Stimulated activated CD8-positive, alpha-beta memory T cell treated with anti-CD3 and anti-CD28 coated beads, Interleukin-7, amount 100 ng/mL, for 48 hours (primary cell): ENCODE data around the gene SPTBN1.
"Not testable (repeated sequence)": the region's sequence is repeated elsewhere in the genome, so short reads cannot be mapped to it uniquely, and the experiment has no call there.

Experiments used
- DNase-seq, 2 donors: peaks; one replicate each; pipeline ENCODE4 v3.0.0-alpha.2; 2020; ENCODE audit warnings: low read depth in 1 of 2; ENCODE audit errors: extremely low read depth in 1 of 2

Gene SPTBN1

DNA sequence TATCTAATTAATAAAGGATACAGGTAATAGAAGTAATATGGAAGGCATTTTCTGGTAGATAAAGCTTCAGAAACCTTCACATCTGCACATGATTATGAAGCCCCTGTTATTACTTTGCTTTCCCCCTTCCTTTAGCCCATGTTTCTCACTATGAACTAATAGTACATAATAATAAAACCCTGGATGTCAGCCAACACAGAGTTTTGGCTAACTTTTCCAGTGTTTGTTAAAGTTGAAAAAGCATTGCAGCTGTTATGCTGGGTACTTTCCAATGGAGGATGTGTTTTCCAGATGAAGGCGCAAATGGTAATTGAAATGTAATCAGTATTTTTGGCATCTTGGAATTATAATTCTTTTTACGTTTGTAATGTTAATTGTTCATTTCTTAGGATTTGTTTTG is 43.5 kb downstream of the SPTBN1 start:
- no peak for DNase-seq

DNA sequence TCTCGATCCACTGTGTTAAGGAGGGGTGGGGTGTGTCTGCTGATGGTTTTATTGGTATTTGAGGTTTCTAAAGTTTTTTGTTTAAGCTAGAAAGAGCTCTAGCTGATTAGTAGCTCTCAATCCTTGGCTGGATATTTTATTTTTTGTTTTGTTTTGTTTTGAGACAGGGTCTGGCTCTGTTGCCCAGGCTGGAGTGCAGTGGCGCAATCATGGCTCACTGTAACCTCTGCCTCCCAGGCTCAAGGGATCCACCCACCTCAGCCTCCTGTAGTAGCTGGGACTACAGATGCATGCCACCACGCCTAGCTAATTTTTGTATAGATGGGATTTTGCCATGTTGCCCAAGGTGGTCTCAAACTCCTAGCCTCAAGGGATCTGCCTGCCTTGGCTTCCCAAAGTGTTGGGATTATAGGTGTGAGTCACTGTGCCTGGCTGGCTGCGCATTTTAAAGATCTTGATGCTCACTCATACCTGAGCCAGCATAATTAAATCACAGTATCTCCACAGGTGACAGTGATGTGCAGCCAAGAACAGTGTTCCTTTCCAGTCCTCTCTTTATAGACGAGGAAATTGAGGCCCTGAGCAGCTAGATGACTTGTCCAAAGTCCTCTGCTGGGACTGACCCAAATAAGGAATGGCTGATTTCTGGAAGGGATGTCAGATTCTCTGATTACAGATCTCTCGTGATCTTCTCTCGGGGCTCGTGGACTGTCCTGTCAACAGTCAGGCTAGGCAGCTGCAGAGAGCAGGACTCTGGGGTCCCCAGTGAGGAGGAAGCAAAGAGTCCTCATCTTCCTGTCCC is 44.5 kb downstream of the SPTBN1 start:
- no peak for DNase-seq

DNA sequence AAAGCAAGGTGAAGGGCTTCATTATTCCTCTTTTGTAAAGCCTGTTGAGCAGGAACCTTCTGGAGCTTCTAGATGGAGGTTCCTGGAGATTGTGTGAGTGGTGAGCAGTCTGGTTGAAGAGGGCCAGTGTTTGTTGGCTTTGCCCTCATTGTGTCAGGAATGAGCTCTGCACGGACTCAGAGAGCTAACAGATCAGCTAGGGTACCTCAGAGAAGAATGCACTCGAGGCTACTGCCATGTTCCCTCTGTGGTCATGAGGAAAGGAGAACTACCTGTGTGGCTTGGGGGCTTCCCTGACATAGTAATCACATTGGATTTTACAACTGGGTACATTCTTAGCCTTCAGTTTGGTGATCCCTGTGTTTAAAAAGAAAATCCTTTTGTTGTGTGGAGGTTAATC is 46.6 kb downstream of the SPTBN1 start:
- DNase-seq, result no peak

DNA sequence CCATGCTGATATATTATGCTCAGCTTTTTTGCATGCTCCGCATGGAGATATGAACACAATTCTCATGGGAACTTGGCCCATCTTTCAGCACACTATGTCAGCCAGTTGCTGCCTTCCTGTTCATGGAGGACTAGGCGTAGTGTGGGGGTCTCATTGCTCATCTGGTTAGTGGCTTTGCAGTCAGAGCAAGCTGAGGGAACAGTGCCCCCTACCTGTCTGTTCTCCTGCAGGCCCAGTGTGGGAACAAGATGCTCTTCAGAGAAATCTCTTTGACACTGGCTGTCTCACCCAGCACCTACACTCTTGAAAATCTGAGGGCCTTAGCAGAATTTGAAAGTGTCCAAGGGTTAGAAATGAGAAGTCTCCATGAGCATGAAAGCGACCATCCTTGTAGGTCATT is 47.1 kb downstream of the SPTBN1 start:
- peak in 1 of 2 donors; percentile 36 for DNase-seq

DNA sequence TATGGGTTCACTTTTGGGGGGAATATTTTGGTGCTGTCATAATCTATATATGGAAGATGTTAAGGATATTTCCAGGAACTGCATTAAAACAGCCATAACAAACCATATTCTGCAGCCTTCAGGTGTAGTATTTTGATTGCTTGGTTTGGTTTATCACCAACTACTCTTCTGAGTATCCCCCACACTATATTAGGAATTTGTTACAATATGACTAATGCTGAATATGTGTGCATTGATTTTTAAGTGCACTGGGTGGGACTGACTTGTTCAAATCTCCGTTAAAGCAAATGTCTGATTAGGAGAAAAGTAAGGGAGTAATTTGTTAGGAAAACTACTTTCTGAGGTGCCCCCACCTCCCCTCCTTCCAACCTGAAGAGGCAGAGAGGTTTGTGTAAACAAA is 47.7 kb downstream of the SPTBN1 start:
- DNase-seq, result no peak

DNA sequence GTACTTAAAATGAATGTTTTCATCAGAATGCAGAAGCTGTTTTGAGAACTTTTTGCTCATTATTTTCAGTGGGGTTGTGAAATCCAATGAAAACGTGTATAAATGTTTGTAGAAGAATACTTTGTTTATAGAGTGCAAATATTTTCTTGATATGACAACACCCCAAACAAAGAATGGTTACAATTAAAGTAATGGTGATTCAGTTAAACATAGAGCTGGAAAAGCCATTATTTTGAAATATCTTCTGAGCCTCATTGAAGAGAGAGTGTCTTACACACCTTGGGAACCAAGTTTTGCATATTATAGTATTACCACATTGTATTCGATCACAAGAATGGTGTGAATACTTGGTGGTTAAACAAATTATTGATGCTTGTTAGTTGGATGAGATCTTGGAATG is 48.7 kb downstream of the SPTBN1 start:
- DNase-seq, result no peak

DNA sequence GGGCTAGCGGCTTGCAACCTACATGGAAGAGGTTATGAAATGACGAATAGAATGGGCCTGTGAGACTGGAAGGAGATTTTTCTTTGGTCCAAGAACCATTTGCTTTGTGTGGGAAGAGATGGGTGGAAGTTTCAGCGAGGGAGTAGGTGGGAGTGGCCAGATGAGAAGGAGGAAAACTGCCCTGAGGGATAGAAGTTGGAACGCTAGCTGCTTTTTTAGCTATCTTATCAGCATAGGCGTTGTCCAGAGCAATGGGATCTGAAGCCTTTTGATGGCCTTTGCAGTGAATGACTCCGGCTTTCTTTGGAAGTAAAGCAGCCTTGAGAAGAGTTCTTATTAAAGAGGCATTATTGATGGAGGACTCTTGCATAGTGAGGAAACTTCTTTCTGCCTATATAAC is 52.4 kb downstream of the SPTBN1 start:
- no peak for DNase-seq

DNA sequence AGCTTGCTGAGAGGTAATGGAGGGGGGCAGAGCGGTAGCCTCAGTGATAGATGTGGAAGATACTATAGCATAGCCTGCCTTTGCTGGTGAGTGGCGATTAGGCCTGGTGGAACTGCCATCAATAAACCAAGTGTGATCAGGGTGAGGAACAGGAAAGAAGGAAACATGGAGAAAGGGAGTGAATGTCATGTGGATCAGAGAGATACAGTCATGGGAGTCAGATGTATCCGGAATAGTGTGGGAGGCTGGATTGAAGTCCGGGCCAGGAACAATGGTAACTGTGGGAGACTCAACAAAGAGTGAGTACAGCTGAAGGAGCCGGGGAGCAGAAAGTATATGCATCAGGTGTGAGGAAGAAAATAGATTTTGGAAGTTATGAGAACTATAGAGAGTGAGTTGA is 52.9 kb downstream of the SPTBN1 start:
- DNase-seq, result not testable (repeated sequence)

DNA sequence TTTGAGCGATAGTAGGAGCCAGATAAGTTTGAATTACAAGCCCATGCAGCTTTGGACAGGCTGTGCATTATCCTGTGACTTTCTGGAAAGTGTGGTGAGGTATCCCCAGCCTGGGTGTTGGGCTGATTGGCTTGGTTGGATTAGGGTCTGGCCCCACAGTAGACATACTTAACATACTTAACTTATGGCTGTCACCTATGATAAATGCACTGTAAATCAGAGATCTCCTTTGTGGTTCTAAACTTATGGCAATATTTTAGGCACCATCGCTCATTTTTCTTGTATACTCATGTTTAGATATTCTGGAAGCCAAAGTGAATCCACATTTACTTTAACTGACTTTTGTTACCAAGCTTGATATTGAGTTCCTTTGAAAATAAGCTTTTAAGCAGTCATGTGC is 54.8 kb downstream of the SPTBN1 start:
- DNase-seq, result no peak

DNA sequence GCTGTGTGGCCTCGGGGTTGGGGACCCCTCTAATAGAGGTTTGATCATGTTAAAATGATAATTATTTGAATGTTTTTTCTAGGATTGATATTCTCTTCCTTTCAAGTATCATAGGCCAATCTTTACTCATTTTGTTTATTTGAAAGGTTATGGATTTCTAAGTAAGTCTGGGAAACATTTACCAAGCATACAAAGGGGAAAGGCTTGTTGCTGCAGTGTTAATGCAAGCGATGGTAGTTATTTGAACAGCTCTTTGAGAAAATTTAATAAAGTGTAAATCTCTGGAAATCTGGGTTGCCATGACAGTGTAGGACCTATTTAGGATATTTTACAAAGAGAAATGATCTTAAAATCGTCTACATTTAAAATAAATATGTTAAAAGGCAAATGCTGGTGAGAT is 56.1 kb downstream of the SPTBN1 start:
- no peak for DNase-seq

DNA sequence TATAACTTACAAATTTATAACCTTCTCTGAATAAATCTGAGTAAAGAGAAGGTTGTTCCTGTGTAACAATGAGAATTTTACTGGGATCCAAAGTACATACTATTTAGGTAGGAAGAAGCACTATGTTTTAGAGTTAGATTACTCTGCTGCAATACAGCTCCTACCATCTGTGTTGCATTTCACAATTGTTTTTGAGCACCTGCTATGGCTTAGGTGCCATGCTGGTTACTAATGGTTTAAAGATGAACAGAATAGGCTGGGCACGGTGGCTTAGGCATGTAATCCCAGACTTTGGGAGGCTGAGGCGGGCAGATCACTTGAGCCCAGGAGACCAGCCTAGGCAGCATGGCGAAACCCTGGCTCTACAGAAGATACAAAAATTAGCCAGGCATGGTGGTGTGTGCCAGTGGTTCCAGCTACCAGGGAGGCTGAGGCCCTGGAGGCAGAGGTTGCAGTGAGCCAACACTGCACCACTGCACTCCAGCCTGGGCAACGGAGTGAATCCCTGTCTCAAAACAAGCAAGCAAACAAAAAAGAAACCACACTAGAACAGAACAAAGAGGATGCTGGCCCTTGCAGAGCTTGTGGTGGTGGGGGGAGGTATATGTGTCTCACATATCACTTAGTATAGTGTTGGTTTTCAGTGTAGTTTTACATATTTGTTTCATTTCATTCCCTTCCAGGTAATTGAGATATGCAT is 56.7 kb downstream of the SPTBN1 start:
- DNase-seq, result no peak

DNA sequence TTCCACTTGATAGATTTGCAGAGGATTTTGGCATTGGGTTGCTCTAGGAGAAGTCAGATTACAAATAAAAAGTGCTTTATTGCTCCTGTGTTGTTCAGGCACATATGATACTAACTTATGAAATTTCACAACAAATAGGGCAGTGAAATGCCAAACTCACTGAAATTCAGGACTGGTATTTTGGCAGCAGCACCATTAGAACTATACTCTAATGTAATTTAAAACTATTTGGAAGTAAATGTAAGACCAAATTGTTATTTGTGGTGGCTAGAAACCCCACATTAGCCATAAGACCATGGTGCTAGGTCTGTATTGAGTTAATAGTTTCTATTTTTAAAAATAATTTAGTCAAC is 57.2 kb downstream of the SPTBN1 start:
- no peak for DNase-seq

DNA sequence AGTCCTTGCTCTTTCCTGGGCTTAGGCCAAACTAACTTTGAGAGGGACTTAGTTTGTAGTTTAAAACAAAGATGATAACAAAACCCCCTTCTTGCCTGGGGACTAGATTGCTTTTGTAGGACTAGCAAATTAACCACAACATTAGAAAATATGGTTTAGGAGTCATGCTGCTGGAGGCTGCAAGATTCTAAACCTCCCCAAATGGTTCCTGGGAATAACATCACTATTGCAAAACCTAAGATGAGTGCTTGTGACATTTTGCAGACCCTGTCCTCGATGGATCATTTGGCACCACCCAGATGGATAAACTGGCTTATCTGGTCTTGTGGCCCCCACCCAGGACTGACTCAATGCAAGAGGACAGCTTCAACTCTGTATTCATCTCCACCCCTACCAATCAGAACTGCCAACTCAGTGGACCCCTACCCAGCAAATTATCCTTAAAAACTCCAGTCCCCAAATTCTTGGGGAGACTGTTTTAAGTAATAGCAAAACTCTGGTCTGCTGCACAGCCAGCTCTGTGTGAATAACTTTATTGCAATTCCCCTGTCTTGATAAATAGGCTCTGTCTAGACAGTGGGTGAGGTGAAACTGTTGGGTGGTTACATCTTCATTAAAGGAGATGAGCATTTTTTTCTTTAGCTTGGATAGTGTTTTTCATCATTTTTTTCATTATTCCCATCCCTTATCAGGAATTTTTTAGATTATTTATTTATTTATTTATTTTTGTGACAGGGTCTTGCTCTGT is 58.9 kb downstream of the SPTBN1 start:
- DNase-seq, result no peak

DNA sequence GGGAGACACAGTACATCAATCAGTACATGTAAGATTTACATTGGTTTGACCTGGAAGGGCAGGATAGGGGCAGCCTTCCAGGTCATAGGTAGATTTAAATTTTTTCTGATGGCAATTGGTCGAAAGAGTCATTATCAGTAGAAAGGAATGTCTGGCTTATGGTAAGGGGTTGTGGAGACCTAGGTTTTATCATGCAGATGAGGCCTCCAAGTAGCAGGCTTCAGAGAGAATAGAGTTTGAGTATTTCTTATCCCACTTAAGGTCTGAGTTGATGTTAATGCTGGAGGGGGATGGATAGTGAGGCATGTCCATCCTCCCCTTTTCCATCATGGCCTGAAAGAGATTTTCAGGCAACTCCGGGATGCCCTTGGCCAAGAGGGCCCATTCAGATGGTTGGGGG is 60.7 kb downstream of the SPTBN1 start:
- DNase-seq, result no peak

DNA sequence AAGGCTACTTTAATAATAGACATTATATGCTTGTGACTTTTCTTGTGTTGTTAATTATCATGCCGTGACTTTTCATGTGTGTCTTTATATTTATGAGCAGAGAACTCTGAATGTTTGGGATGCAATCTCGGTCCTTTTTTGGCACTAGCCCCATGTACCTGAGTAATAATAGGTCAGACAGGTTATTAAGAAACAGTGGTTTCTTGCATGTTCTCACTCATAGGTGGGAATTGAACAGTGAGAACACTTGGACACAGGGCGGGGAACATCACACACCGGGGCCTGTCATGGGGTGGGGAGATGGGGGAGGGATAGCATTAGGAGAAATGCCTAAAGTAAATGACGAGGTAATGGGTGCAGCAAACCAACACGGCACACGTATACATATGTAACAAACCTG is 61.9 kb downstream of the SPTBN1 start:
- DNase-seq, result not testable (repeated sequence)

DNA sequence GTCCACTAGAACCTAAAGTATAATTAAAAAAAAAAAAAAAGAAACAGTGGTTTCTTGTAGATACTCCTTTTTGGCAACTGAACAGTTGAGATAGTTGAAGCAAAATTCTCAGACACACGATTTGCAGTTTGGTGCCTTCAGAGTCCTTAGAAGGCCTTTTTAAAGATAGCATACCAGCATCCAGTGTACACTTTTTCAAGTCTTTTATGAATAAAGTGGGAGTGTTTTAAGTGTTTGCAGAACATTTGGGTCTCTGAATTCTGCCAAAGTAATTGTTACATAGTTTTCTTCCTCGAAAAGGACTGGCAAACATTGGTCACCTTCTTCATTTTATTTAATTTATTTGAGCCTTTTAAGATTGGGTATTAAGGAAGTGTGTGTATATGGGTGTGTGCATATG is 62.3 kb downstream of the SPTBN1 start:
- no peak for DNase-seq

DNA sequence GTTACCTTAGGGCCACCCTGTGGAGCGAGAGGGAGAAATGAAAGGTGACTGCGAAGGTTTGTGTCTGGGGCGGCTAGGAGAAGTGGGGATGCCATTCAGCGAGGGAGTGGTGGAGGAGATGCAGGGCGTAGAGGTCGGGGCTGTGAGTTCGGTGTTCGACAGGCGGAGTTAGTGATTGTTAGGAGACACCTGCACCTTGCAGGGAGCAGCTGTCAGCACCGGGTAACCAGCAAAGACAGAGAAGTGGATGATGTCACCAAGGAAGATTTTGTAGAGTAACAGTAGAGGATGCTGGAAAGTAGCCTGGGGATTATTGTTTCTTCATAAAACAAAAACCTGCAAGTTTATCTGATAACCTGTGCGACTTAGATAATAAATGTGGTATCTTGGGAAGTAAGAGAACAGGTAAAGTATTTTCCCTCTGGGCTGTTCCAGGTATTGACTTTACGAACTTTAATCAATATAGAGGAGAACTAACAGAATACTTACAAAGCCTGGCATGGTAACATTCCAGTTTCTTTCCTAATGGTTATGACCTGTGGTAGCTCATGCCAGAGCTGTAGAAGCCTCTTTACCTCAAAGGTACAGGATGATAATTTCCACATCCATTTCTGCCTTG is 63.8 kb downstream of the SPTBN1 start:
- DNase-seq, result no peak

DNA sequence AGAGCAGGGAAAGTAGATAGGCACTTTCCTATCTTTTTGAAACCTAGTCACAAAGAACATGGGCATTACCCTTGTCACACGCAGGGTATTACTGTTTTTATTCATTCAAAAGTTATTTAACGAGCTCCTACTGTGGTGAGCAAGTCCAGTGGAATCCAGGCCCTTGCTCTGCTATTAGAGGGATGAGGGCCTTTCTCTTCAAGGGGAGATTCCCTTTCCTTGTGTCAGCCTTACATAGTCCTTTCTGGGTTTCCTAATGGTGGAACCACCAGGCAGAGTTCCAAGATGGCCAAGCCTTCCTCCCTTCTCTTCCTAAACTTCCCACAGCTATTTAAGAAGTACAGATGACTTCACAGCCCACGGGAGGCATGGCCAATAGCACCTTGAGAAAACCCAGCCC is 64.6 kb downstream of the SPTBN1 start:
- no peak for DNase-seq

DNA sequence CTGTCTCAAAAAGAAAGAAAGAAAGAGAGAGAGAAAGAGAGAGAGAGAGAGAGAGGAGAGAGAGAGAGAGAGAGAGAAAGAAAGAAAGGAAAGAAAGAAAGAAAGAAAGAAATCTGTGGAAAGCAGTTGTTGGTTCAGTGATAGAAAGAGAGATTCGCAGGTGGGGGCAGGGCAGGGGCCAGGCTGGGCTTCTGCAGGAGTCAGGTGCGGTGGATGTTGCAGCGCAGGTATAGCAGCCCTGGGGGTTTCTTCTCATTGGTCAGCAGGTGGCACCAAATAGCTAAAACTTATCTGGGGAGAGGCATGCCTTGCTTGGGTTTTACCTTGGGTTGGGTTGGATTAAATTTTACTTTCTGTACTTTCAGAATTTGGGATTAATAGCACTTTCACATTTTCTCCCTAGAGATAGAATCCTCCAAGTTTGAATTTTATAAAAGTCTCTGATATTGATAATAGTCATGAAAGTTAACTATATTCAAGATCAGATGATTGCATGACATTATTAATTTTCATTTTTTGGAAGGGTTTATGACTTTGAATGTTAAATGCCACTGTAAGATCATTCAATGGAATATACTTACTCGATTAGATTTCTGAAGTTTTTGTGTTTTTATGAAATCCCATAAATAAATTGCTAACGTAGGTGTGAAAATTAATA is 66.6 kb downstream of the SPTBN1 start:
- DNase-seq, result peak in 1 of 2 donors; percentile 20

DNA sequence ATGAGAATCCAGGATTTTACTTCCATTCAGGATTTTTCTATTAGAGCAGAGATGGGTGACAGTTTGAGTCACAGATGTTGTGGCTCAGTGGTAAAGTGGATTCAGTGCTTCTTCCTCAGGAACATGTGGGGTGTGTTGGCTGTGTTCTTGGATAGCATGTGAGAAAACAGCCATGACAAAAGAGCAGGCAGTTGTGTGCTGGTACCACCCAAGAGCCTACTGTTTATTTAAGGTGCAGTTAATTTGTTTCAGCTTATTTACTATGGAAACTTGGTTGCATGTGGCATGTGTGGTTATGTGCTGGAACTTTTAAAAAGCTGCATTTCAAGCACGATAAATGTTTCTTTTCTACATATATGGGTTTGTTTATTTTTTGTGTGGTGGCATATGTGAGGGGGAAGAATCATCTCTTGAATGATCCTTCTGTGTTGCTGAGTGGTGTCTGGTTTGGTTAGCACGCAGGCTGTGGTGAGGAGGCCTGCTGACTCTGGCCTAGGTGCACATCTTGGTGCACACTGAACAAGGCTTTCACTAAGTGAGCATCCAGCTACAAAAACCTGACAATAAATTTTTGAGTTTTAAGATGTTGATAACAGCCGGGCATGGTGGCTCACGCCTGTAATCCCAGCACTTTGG is 67.3 kb downstream of the SPTBN1 start:
- no peak for DNase-seq
